ENCODE results near the gene CAMTA2. TPM values are rescaled to one million over a fixed set of nuclear protein-coding genes. Genes with fewer than 3 reads are reported as not detected.
A peak's percentile ranks its signal among the peaks of the same experiment; 100 is the strongest.

Gene CAMTA2
- total RNA-seq, 1 donor from 2014 or later = 0.34 TPM

DNA sequence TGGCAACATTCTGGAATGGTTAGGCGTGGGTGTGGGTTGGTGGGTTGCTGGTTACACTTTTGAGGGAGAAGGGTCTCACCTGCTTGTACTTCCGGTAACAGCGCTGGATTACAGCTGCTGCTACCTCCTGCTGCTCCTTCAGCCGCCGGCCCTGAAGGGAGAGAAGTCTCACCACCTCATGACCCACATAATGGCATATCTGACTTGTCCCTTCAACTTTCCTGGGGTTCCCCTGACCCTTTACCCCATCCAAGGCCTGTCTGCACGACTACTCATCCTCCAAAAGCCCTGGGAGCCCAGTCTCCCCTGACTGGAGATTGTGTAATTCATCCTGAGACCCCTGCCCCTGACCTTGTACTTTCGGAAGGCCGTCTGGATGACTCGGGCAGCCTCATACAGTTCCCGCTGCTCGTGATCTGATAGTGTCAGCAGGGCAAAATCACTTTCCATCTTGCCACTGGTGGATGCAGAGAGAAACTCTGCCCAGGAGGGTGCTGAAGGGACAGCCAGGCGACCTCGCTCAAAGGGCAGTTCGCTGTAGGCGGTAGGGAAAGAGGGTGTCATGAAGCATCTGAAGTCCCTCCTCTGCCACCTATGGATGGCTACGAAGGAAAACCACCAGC lies 17.8 kb downstream of the CAMTA2 start:
- Mint-ChIP-seq H3K27ac (no peak overlapping the region), H3K4me3 (no peak overlapping the region), H3K27me3 (ENCODE audit: insufficient read depth, low read depth) (peaks cover 8% of the 10 kb centered on the region), H3K9me3 (peaks cover 7% of the 10 kb centered on the region), H3K36me3 (peaks cover 23% of the 10 kb centered on the region), H3K4me1 (peaks cover 34% of the 10 kb centered on the region)
- H3K79me2 ChIP-seq (ENCODE audit: low read depth) = peaks cover 35% of the 10 kb centered on the region
- H3F3A ChIP-seq (ENCODE audit: low read depth) = peaks cover 31% of the 10 kb centered on the region
- H3K4me1 ChIP-seq = peaks cover 14% of the 10 kb centered on the region
- no peaks in the 10 kb centered on the region for H3K36me3 ChIP-seq
- no peak overlapping the region for H3K27ac ChIP-seq
- TF ChIP-seq CTCF (IDR thresholded peaks at IDR 0.05) = no peak
- DNase-seq (ENCODE audit: low spot score) = no peak
- no peak overlapping the region for H3K9ac ChIP-seq
- no peak overlapping the region for H2AFZ ChIP-seq (replicated peaks)
- H3K9me3 ChIP-seq (ENCODE audit: low read depth) = no peaks in the 10 kb centered on the region
- peak overlapping the region; percentile 95 for H3K4me2 ChIP-seq
- peaks cover 40% of the 10 kb centered on the region for H4K20me1 ChIP-seq (ENCODE audit: low read depth)
- H3K4me3 ChIP-seq = peak overlapping the region; percentile 65
- peaks cover 12% of the 10 kb centered on the region for H3K27me3 ChIP-seq

GRCh38 chr17:4969047-4969550 lies 18.4 kb downstream of the CAMTA2 start:
- Mint-ChIP-seq H3K4me3 (no peak overlapping the region), H3K36me3 (peaks cover 23% of the 10 kb centered on the region), H3K27me3 (ENCODE audit: insufficient read depth, low read depth) (peaks cover 8% of the 10 kb centered on the region), H3K4me1 (peaks cover 34% of the 10 kb centered on the region), H3K9me3 (peaks cover 7% of the 10 kb centered on the region), H3K27ac (no peak overlapping the region)
- Histone ChIP-seq H3K79me2 (ENCODE audit: low read depth) (peaks cover 38% of the 10 kb centered on the region), H3K27ac (no peak overlapping the region), H3K4me2 (peak overlapping the region; percentile 95), H3K36me3 (no peaks in the 10 kb centered on the region), H3K9me3 (ENCODE audit: low read depth) (no peaks in the 10 kb centered on the region), H3F3A (ENCODE audit: low read depth) (peaks cover 31% of the 10 kb centered on the region), H3K4me1 (peaks cover 14% of the 10 kb centered on the region), H3K9ac (peak overlapping the region; percentile 43), H3K4me3 (peak overlapping the region; percentile 65), H3K27me3 (peaks cover 7% of the 10 kb centered on the region), H4K20me1 (ENCODE audit: low read depth) (peaks cover 40% of the 10 kb centered on the region), H2AFZ (replicated peaks) (no peak overlapping the region)
- DNase-seq (ENCODE audit: low spot score) = no peak
- no peak for TF ChIP-seq EZH2phosphoT487 (IDR thresholded peaks at IDR 0.05)
- no peak for TF ChIP-seq CTCF (IDR thresholded peaks at IDR 0.05)
- no peak for TF ChIP-seq EZH2 (IDR thresholded peaks at IDR 0.05)

DNA sequence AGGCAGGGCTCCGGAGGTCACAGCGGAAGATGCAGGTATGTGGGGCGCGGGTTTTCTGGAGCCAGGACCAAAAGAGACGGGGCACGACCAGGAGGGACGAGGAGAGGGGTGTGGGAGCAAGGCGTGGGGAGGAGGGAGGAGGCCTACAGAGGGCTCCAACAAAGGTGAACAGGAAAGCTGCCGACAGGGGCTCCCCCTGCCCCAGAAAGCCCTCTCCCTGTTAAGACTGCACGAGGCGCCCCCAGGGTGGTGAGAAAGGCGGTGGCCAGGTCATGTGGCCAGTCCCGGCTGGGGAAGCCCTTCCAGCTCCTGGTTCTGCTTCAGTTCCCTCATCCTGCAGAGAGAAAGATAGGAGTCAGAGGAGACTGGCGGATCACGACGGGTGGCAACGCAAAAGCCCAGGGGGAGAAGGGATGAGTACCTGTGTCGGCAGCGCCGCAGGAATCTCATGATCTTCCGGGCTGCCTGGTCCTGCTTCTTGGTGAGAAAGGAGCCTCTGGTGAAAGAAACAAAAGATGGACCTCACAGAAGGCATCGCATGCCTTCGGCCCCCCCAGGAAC lies 18.9 kb downstream of the CAMTA2 start:
- DNase-seq (ENCODE audit: low spot score) = peak; percentile 60
- peaks cover 23% of the 10 kb centered on the region for H3K36me3 Mint-ChIP-seq
- Histone ChIP-seq H3K27me3 (peaks cover 7% of the 10 kb centered on the region), H3K4me3 (peak overlapping the region; percentile 65), H3K36me3 (no peaks in the 10 kb centered on the region), H3K79me2 (ENCODE audit: low read depth) (peaks cover 38% of the 10 kb centered on the region), H4K20me1 (ENCODE audit: low read depth) (peaks cover 39% of the 10 kb centered on the region), H3K9ac (peak overlapping the region; percentile 43), H3K9me3 (ENCODE audit: low read depth) (no peaks in the 10 kb centered on the region), H3K4me1 (peaks cover 14% of the 10 kb centered on the region), H3F3A (ENCODE audit: low read depth) (peaks cover 31% of the 10 kb centered on the region), H3K27ac (peak overlapping the region; percentile 73), H3K4me2 (peak overlapping the region; percentile 95), H2AFZ (replicated peaks) (peak overlapping the region; percentile 35)
- peaks cover 7% of the 10 kb centered on the region for H3K9me3 Mint-ChIP-seq
- peaks cover 32% of the 10 kb centered on the region for H3K4me1 Mint-ChIP-seq
- no peak overlapping the region for H3K27ac Mint-ChIP-seq
- H3K4me3 Mint-ChIP-seq = no peak overlapping the region
- peaks cover 8% of the 10 kb centered on the region for H3K27me3 Mint-ChIP-seq (ENCODE audit: insufficient read depth, low read depth)
- TF ChIP-seq EZH2 (IDR thresholded peaks at IDR 0.05) (no peak), CTCF (IDR thresholded peaks at IDR 0.05) (no peak), EZH2phosphoT487 (IDR thresholded peaks at IDR 0.05) (no peak)

All from neural progenitor cell (in vitro differentiated cells).